Measurements from ENCODE around the gene IZUMO1. TPM values are rescaled to one million over a fixed set of nuclear protein-coding genes. Genes with fewer than 3 reads are reported as not detected.
A peak's percentile ranks its signal among the peaks of the same experiment; 100 is the strongest.
"Not testable (repeated sequence)": the region's sequence is repeated elsewhere in the genome, so short reads cannot be mapped to it uniquely, and the experiment has no call there.

The IZUMO1 gene
- total RNA-seq, 1 donor from 2014 or later, result 0.33 TPM

DNA sequence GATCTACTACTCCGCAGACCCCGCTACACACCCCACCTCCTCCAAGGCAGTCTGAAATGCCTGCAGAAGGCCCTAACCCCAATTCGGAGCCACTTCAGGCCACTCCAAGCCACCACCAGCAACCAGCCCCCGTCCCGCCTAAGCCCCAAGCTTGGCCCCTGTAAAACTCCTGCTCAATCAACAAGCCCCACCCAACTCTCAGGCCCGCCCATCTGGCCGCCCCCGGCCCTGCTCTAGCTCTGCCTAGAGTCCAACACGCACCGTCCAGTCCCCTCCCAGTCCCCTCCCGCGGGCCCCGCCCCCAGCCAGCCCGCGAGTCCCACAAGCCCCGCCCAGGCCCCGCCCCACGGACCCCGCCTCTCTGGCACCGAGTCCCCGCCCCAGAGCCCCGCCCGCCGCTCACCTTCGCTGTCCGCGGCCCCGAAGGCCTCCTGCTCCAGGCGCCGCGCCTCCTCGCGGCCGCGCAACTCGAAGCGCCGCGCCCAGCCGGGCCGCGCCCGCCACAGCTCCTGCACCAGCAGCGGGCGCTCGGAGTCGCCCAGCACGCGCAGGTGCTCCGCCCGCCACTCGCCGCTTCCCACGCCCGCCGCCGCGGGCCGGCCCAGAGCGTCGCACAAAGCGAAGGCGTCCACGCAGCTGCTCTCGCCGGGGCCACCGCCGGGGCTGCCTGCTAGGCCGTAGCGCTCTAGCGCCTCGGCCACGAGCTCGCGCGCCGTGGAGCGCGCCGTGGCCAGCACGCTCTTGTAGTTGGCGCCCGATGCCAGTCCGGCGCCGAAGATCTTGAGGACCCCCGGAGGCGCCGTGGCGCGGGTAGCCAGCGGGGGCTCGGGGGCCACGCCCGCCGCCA is 7.9 kb downstream of the IZUMO1 start:
- DNase-seq (ENCODE audit: low read depth, low spot score), result peak; percentile 64

DNA sequence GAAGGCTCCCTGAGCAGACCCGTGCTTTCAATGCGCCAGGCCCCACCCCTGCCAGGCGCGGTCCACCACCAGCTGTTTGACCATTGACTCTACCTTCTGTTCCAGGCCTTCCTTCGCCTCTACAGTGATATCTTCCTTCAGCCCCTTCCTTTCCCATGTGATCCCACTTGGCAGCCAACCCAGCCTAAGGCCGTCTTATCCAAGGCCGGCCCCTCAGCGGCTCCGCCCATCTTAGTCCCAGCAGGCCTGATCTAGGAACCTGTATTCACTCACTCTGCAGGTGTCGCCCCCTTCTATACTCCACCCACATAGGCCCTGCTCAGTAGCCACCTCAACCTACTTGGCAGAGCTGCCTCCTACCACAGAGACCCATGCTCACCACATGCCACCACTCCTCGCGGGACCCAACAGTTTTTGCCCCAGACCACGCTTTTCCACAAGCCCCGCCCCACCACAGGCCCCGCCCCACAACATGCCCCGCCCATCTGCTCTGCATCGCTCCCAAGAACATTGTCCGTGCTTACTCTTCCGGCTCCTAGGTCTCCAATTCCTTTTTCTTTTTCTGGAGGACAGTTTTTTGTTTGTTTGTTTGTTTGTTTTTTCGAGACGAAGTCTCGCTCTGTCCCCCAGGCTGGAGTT is 9.2 kb downstream of the IZUMO1 start:
- no peak for DNase-seq (ENCODE audit: low read depth, low spot score)

DNA sequence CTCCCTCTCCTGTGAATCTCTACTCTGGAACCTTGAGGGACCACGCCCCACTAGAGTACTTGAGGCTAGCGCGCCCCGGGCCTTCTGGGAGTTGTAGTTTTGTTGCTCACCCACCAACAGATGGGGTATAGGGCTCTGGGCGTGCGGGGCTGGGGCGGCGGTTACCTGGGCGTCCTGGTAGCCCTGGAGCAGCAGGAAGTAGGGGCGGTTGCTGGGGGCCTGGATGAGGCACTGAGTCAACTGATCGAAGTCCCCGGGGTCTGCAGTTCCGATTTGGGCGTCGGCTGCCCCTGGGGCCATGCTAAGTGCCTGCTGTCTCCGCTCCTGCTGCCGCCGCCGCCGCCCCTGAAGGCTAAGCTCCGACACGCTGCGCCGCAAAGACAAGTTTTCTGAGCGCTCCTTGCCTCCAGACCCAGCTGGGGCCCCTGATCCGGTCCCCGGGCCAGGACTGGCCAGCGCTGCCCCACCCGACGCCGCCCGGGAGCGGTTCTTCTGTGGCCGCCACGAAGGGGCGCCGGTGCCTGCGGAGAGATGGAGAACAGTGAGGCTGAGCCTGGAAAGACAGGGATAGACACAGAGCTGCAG is 11.6 kb downstream of the IZUMO1 start:
- DNase-seq (ENCODE audit: low read depth, low spot score), result no peak

DNA sequence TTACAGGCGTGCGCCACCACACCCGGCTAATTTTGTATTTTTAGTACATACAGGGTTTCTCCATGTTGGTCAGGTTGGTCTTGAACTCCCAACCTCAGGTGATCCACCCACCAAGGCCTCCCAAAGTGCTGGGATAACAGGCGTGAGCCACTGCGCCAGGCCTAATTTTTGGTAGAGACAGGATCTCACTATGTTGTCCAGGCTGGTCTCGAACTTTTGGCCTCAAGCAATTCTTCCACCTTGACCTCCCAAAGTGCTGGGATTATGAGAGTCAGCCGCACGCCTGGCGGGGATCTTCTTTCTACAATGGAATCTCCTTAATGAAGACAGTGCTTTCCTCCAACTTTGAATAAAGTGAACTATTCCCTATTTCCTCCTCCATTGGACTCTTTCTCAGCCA is 12.1 kb downstream of the IZUMO1 start:
- DNase-seq (ENCODE audit: low read depth, low spot score), result no peak

DNA sequence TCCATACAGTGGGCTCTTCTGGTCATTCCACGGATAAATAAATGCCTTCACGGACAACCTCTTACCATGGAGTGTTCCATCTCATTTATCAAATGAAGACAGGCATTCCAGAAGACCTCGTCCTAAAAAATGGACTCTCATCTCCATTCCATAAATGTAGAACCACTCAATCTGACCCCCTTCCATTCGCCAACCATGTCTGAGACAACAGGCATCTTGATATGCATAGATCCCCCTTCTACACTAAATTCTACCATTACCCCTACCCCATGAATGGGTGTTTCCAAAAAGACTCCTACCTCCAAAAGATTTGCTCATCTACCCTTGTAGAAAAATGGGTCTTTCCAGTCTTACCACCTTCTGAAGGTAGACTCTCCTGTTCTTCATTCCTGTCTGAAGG is 15.3 kb downstream of the IZUMO1 start:
- no peak for DNase-seq (ENCODE audit: low read depth, low spot score)

DNA sequence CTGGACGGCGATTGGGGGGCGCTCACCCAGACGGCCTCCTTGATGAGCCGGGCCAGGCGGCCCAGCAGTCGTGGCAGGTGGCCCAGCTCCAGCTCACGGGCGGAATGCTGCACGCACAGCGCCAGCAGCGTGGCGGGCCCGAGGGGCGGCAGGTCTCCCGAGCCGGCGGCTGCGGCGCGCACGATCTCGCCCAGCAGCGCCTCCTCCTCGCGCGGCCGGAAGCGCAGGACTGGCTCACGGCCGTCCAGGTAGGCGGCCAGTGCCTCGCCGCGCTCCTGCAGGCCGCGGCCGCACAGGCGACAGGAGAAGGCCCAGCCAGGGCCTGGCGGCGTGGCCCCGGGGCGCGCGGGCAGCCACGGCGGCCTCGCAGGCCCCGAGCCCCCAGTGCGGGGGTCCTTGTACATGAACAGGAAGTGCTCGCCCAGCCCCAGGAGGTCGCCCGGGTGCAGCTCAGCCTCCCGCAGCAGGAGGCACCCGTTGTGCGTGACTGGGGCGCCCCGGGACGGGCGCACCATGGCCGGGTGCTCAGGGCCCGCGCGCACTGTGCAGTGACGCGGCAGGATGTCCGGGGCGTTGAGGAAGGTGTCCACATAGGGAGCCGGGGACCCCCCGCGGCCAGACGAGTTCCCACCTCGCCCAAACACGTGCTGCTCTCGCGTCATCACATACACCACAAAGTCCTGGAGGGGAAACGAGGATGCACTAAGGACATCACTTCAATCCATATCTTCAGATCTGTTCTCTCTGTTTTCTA is 17.6 kb downstream of the IZUMO1 start:
- no peak for DNase-seq (ENCODE audit: low read depth, low spot score)

DNA sequence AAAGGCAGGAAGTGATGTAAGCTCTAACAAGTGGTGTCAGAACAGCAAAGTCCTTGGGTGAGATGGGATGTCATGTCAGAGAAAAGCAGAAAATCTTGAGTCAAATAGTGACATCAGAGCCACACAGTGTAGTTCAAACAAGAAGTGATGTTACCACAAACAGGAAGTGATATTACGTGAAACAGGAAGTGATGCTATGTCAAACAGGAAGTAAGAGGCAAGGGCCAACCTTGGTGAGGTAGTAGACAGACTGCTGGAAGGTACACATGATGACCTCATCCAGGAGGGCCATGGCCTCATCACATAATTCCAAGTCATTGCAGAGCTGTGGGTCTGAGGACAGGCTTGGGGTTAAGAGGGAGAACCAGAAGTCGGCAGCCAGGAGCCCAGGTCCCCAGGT is 20.2 kb downstream of the IZUMO1 start:
- DNase-seq (ENCODE audit: low read depth, low spot score), result no peak

DNA sequence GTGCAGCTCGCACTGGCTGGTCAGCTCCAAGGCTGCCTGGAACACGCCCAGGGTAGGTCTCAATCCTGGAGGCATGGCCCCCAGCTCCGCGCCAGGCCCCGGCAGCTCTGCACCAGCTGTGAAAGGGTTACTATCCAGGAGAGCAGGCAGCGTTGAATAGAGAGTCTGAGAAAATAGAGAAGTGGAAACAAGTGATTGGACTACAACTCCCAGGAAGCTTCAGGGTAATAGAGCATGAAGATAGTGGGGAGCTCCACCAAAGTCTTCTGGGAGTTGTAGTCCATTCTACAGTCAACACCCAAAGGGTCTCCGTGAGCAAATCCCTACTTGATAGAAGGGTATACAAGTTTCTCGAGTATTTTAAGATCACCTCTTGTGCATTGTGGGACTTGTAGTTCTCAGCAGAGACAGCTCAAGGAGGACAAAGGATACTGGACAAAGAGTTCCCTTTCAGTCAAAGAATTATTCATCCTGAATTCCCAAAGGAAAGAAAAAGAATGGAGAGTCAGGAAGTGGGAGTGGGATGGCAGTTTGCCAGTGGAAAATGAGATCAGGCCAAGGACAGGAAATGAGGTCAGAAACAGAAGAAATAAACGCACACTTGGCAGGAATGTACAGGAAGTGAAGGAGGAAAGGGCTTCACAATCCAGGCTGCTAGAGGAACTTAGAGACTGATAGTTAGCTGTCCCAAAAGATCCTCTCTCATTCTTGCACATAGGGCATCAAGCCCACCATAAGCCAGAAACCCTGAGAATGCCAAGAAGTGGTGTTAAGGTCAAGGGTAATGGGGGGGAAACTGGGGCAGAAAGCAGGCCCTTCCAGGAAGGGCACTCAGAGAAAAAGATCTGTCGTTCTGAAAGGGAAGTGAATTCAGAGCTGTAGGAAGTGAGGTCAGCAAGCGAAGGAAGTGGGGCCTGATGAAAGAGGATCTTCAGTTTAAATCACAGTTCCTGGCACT is 21.6 kb downstream of the IZUMO1 start:
- peak; percentile 99 for DNase-seq (ENCODE audit: low read depth, low spot score)

DNA sequence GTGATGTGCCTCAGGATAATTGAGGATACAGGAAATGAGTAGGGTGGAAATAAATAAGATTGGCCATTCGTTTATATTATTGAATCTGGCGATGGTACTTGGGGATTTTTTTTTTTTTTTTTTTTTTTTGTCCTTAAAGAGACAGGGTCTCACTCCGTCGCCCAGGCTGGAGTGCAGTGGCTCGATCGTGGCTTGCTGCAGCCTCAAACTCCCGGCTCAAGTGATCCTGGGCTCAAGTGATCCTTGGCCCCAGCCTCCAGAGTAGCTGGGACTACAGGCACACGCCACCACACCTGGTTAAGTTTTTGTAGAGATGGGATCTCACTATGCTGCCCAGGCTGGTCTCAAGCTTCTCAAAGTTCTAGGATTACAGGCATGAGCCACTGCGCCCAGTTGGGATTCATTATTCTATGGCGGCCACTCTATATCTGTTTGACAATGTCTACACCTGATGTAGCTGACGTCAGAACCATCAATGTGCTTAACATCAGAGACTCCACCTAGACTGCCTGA is 24.5 kb downstream of the IZUMO1 start:
- DNase-seq (ENCODE audit: low read depth, low spot score), result no peak

DNA sequence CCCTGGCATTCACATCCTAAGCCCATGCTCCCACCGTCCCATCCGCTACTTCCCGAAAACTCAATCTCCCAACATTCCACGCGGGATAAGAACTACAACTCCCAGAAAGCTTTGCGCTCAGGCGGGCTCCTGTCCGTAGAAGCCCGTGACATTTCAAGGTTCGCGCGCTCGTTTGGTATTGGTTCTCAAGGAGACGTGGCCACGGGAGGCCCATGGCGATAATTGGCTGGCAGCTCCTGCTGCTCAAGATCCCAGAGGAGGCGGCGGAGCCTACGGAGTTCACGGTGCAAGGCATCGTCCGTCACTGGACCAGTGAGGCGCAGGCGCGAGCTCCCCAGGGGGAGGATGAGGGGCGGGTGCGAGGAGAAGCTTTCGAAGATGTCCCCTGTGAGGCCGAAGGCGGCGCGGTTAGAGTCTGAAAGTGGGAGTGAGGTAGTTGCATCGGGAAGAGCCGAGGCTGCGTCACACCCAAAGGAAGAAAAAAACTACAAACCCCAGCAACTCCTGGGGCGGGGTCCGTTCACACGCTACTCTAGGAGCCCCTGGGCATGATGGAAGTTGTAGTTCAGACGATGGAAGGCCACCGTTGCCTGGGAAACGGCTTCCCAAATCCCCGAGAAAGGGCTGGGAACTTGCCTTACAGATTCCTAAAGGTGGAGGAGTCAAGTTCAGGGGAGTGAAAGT is 26.0 kb downstream of the IZUMO1 start:
- DNase-seq (ENCODE audit: low read depth, low spot score), result peak; percentile 60

DNA sequence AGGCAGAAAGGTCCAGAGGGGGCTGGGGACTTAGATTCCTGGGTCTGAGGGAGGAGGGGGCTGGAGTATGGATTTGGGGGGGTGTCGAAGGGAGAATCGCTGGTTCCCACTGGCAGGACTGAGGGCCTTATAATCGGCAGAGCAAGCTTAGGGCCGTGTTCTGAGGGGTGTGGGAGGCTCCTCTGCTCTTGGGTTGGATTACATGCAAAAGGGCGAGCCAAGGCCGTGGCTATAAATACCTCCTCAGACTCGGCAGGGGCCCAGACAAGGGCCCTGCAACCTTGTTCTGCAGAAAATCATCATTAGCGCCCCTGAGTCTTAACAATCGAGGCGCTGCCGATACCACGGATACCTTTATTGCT is 26.5 kb downstream of the IZUMO1 start:
- DNase-seq (ENCODE audit: low read depth, low spot score), result no peak

DNA sequence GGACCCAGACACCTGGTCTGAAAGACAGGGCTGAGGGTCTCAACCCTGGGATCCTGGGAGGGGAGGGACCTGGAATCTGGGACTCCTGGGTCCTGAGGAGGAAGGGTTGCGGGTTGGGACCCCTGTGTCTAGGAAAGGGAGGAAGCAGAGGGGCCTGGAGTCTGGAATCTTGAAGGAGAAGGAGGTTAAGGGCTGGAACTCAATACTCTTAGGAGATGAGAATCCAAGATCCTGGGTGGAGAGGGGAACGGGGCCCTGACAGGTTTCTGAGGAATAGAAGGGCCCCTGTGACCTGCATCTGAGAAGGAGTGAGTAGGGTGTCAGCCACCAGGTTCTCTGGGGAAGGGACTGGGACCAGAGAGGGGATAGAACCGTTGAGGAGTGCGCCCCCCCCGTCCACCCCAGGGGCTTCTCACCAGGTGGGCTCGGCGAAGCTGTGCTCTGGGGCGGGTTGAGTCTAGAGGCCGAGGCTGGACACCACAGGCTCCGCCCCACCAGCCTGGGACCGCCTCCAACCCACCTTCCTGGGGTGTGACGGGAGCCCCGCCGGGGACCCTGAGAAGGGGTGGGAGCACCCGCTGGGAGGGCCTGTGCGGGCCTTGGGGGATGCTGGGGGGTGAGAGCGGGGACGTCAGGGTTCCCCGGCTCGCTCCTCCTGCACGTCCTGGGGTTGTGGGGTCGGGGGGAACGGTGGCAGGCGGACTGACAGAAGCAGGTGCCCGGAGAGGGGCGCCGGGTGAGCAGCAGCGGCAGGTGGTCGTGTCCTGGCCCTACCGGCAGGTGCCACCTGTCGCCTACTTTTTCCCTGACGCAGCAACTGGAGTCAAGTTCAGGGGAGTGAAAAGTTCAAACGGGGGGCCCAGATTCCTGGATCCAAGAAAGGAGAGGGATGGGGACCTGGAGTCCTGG is 27.2 kb downstream of the IZUMO1 start, which contains the start of gene MAMSTR:
Gene MAMSTR, minus strand, starts transcription at position 463 of the 909 bp plus-strand sequence. CDS start 694 bp downstream, outside the sequence.
- no peak for DNase-seq (ENCODE audit: low read depth, low spot score)

DNA sequence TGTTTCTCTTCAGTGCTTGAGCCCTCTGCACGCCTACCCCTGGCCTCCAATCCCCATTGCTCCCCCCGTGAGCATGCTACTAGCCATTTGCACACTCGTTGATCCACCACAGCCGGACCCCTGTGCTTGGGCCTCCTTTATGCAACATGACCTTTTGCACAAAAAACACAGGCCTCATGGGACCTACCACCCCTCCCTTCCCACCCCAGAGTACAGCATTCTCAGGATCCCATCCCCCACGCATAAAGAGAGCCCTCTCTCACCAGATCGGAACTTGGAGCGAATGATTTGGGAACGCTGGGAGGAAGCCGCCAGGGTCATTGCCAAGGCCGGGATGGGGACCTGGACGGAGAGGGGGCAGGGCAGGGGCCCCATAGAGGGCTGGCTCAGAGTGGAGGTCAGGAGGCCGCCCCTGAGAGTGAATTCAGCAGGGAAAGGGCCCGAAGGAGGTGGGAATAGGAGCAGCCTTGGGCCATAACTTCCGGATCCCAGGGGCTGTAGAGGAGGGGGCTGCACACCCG is 27.9 kb downstream of the IZUMO1 start:
- DNase-seq (ENCODE audit: low read depth, low spot score), result no peak

DNA sequence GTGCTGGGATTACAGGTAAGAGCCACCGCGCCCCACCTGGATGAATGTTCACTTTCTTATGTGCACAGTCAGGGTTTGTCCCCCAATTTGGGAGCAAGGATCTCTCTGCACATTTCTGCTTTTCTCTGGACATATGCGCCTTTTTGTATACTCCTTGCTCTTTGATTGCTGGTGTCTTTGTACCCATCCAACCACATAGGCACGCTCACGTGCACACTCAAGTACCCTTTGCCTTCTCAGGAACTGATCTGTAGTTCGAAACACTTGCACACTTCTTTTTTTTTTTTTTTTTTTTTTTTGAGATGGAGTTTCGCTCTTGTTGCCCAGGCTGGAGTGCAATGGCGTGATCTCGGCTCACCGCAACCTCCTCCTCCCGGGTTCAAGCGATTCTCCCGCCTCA is 28.6 kb downstream of the IZUMO1 start:
- not testable (repeated sequence) for DNase-seq (ENCODE audit: low read depth, low spot score)

DNA sequence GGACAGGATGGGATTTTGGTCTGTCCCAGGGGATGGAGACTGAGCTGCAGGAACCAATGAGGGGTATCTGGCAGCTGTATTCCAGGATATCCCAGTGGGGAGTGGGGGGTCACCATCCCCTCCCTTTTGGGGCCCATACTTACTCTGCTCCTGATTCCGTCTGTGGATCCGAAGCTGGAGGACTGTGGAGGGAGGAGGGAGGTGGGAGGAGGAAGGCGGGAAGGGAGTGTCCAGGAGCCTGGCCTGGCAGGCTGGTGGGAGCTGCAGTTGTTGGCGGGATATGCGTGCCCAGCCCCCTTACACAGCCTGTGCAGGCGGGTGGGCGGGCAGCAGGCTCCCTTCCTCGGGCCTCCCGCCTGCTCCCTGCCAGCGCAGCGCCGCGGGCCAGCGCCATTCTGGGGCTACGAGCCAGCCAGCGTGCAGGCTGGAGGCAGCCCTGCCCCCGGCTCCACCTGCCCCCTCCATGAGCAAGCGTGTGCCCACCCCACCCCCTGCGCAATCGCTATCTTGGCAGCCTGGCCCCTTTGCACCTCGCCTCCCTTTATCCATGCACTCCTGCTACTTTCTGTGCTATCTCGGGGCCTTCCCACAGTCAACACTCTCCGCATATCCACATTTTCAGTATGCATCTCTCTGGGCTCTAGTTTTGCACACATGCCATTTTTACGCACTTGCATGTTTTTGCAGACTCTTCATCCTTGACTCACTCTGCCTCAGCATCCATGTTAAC is 30.0 kb downstream of the IZUMO1 start:
- no peak for DNase-seq (ENCODE audit: low read depth, low spot score)

DNA sequence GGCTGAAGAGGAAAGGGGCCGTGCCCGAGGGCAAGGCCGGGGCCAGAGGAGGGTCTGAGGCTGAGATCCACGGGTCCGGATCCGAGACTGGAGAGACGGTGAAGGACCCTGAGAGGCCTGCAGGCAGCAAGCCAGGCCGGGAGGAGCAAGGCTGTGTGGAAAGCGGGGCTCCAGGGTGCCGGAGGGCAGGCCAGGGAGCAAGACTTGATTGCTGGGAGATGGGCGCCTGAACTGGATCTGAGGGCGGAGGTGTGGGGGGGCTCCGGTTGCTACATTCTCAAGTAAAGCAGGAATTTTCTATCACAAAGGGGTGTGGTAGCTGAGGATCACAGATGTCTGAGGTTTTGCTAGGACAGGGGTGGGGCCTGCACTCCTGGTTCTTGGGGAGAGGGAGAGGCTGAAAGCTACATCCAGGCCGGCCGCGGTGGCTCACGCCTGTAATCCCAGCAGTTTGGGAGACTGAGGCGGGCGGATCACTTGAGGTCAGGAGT is 31.0 kb downstream of the IZUMO1 start:
- DNase-seq (ENCODE audit: low read depth, low spot score), result no peak

DNA sequence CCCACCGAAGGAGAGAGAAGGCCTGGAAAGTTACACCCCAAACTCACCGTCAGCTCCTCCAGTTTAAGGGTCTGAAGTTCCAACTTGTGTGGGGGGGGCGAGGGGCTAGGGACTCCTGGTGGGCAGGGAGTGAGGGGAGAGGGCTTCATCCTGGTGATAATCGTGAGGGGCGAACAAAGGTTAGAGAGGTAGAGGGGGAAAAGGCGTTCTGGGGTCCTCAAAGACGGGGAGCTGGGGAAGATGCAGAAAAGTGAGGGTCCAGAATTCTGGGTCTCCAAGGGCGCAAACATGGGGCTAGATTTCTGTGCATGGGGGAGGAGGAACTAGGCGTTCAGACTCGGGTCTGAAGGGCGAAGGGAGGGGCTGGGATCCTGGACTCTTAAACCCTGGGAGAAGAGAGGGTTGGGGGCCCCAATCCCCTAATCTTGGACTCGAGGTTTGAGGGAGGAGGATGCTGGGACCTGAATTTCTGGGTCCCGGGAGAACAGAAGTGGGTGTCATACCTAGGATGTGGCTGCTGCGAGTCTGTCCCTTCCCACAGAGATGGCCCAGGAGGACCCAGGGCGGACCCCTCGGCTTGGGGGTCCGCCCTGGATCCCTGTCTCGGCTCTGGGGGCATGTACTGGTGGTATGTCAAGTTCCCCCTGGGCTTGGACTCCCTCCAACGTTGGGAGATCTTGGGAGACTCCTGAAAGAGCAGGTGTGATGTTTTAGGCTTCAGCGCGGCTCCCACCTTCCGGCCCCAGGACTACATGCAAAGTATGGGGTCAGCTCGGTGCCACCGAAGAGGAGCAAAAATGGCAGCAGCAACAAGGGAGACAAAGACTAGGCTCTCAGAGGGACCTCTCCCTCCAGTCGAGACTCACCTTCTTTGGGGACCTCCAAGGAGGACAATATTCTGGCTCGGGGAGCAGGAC is 31.7 kb downstream of the IZUMO1 start:
- no peak for DNase-seq (ENCODE audit: low read depth, low spot score)
